HAP-1 (cell line): Measurements from ENCODE around the gene MARCO.
A peak's percentile ranks its signal among the peaks of the same experiment; 100 is the strongest.
"Not testable (repeated sequence)": the region's sequence is repeated elsewhere in the genome, so short reads cannot be mapped to it uniquely, and the experiment has no call there.

Source experiments
- DNase-seq, 2 experiments: peaks; one replicate each; pipeline ENCODE4 v3.0.0-alpha.2; 2016 to 2020; ENCODE audit warnings: low spot score in 2 of 2
- H3K27me3 ChIP-seq: fragments of 250-450 bp; sonication (Bioruptor Pico); 2 replicates; pipeline ENCODE4 v1.5.1; 2020; ENCODE audit warnings: low read depth, mild to moderate bottlenecking, moderate library complexity
- H3K36me3 ChIP-seq: fragments of 250-450 bp; sonication (Bioruptor Pico); replicated peaks from 2 replicates; pipeline ENCODE4 v1.5.1; 2020; ENCODE audit warnings: mild to moderate bottlenecking
- H3K4me1 ChIP-seq: fragments of 250-450 bp; sonication (Bioruptor Pico); 2 replicates; pipeline ENCODE4 v1.5.1; 2020; ENCODE audit warnings: mild to moderate bottlenecking
- H3K4me3 ChIP-seq: fragments of 250-450 bp; sonication (Bioruptor Pico); 2 replicates; pipeline ENCODE4 v1.5.1; 2020; ENCODE audit warnings: mild to moderate bottlenecking, moderate library complexity
- H3K9me3 ChIP-seq: fragments of 250-450 bp; sonication (Bioruptor Pico); 2 replicates; pipeline ENCODE4 v1.5.1; 2020; ENCODE audit warnings: mild to moderate bottlenecking, moderate library complexity
- in situ Hi-C: fragments of 300-500 bp; cut with MboI; formaldehyde crosslinking; loops from 3 replicates; pipeline ENCODE4 v1.14.3; 2020; ENCODE audit warnings: low sequenced_read_pairs, inconsistent platforms, mixed read lengths

Gene MARCO

GRCh38 chr2:119028327-119029174 is 86.6 kb downstream of the MARCO start:
- DNase-seq = peak; percentile 4 to 40
- H3K36me3 ChIP-seq = no peaks in the 10 kb centered on the region
- H3K27me3 ChIP-seq = no peaks in the 10 kb centered on the region
- in situ Hi-C loops = no loop called here
- H3K4me1 ChIP-seq = no peaks in the 10 kb centered on the region
- no peak overlapping the region for H3K4me3 ChIP-seq
- no peaks in the 10 kb centered on the region for H3K9me3 ChIP-seq

- no peaks in the 10 kb centered on the region for H3K27me3 ChIP-seq
- no peaks in the 10 kb centered on the region for H3K9me3 ChIP-seq
- H3K4me3 ChIP-seq = no peak overlapping the region
- in situ Hi-C loops = no loop called here
- no peaks in the 10 kb centered on the region for H3K4me1 ChIP-seq
- H3K36me3 ChIP-seq = no peaks in the 10 kb centered on the region
- DNase-seq = no peak
Observed at GRCh38 chr2:119029297-119029696, 87.3 kb downstream of the MARCO start.

- H3K4me3 ChIP-seq, in situ Hi-C loops: not testable (repeated sequence)
Observed at GRCh38 chr2:119037922-119038321, 95.9 kb downstream of the MARCO start.

GRCh38 chr2:119040730-119041129 is 98.7 kb downstream of the MARCO start:
- Histone ChIP-seq H3K4me3 (no peak overlapping the region), H3K36me3 (no peaks in the 10 kb centered on the region), H3K4me1 (no peaks in the 10 kb centered on the region), H3K27me3 (peaks cover 5% of the 10 kb centered on the region; the same call in 1 of the 2 replicates), H3K9me3 (no peaks in the 10 kb centered on the region)
- DNase-seq = no peak
- in situ Hi-C loops = no loop called here

More at GRCh38 chr2:119037922-119038321, 95.9 kb downstream of the MARCO start:
- DNase-seq, H3K36me3 ChIP-seq, H3K4me1 ChIP-seq, H3K27me3 ChIP-seq, H3K9me3 ChIP-seq: not testable (repeated sequence)
